ENCODE results near the gene CYREN. TPM values are rescaled to one million over a fixed set of nuclear protein-coding genes. Genes with fewer than 3 reads are reported as not detected.

Gene CYREN
- total and polyA plus RNA-seq, 9 of the 15 experiments (the other 6 are each of a cell fraction or from before 2014, with no cell fraction given), result 13.9 to 108 (median 88.8) TPM

DNA sequence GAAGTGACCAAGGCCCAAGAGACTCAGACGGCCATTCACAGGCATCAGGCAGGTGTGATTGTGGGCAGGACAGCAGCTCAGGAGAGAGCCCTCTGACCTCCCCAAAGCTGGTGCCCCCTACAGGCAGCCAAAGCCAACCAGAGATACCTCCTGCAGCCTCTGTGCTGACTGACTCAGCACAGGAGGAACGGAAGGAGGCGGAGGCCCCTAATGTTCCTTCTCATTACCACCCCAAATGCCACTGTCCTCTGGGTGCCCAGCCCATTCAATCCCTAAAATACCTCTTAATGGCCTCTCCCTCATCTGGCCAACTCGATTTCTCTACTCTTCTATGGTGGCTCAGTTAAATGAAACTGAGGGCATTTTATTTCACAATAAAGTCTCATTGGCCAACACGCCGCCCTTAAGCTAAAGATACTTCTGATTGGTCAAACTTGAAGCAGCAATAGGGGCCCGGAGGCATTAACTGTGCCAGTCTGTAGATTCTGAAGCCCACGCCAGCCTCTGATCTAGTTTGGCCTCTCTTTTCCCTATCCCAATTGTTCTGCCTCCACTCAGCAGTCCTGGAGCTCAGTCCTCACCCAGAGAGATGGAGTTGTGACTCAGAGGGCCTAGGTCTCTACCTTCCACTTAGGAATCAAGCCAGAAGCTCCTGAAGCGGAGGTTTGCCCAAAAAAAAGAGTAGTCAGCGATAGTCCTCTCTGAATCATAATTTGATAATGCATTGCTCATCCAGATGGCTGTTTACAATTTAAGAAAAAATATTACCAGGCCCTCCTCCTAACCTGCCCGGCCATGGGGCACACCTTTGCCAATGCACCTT, 1.2 kb downstream of the CYREN start (continued):
- TF ChIP-seq ZNF124 (CRISPR knock-in tag; IDR thresholded peaks at IDR 0.05), result no peak
- TF ChIP-seq, protein P1, sequence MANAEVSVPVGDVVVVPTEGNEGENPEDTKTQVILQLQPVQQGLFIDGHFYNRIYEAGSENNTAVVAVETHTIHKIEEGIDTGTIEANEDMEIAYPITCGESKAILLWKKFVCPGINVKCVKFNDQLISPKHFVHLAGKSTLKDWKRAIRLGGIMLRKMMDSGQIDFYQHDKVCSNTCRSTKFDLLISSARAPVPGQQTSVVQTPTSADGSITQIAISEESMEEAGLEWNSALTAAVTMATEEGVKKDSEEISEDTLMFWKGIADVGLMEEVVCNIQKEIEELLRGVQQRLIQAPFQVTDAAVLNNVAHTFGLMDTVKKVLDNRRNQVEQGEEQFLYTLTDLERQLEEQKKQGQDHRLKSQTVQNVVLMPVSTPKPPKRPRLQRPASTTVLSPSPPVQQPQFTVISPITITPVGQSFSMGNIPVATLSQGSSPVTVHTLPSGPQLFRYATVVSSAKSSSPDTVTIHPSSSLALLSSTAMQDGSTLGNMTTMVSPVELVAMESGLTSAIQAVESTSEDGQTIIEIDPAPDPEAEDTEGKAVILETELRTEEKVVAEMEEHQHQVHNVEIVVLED (CRISPR knock-in tag; IDR thresholded peaks at IDR 0.05), result no peak
- TF ChIP-seq, protein P2, sequence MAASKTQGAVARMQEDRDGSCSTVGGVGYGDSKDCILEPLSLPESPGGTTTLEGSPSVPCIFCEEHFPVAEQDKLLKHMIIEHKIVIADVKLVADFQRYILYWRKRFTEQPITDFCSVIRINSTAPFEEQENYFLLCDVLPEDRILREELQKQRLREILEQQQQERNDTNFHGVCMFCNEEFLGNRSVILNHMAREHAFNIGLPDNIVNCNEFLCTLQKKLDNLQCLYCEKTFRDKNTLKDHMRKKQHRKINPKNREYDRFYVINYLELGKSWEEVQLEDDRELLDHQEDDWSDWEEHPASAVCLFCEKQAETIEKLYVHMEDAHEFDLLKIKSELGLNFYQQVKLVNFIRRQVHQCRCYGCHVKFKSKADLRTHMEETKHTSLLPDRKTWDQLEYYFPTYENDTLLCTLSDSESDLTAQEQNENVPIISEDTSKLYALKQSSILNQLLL (CRISPR knock-in tag; IDR thresholded peaks at IDR 0.05; ENCODE audit: borderline replicate concordance), result no peak
- no peak for TF ChIP-seq SREBF2 (CRISPR knock-in tag; IDR thresholded peaks at IDR 0.05)
- TF ChIP-seq COPS2 (conservative IDR thresholded peaks at IDR 0.05), result no peak
- no peak for TF ChIP-seq ZNF507 (tag; conservative IDR thresholded peaks at IDR 0.05)
- no peak for TF ChIP-seq ILK (tag; IDR thresholded peaks at IDR 0.05; ENCODE audit: borderline replicate concordance, low read depth)
- no peak for TF ChIP-seq ZNF707 (CRISPR knock-in tag; conservative IDR thresholded peaks at IDR 0.05)
- TF ChIP-seq STAT5A (IDR thresholded peaks at IDR 0.05; ENCODE audit: borderline replicate concordance, low read length), result no peak
- TF ChIP-seq HDAC3 (IDR thresholded peaks at IDR 0.05; ENCODE audit: borderline replicate concordance, partially characterized antibody), result no peak
- TF ChIP-seq ARHGAP35 (IDR thresholded peaks at IDR 0.05; ENCODE audit: partially characterized antibody), result no peak
- TF ChIP-seq DMBX1 (CRISPR knock-in tag; IDR thresholded peaks at IDR 0.05; ENCODE audit: borderline replicate concordance), result no peak
- TF ChIP-seq, protein P3, sequence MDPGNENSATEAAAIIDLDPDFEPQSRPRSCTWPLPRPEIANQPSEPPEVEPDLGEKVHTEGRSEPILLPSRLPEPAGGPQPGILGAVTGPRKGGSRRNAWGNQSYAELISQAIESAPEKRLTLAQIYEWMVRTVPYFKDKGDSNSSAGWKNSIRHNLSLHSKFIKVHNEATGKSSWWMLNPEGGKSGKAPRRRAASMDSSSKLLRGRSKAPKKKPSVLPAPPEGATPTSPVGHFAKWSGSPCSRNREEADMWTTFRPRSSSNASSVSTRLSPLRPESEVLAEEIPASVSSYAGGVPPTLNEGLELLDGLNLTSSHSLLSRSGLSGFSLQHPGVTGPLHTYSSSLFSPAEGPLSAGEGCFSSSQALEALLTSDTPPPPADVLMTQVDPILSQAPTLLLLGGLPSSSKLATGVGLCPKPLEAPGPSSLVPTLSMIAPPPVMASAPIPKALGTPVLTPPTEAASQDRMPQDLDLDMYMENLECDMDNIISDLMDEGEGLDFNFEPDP (CRISPR knock-in tag; IDR thresholded peaks at IDR 0.05), result no peak
- no peak for TF ChIP-seq KDM2B (CRISPR knock-in tag; IDR thresholded peaks at IDR 0.05)
- TF ChIP-seq, protein P4, sequence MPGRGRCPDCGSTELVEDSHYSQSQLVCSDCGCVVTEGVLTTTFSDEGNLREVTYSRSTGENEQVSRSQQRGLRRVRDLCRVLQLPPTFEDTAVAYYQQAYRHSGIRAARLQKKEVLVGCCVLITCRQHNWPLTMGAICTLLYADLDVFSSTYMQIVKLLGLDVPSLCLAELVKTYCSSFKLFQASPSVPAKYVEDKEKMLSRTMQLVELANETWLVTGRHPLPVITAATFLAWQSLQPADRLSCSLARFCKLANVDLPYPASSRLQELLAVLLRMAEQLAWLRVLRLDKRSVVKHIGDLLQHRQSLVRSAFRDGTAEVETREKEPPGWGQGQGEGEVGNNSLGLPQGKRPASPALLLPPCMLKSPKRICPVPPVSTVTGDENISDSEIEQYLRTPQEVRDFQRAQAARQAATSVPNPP (IDR thresholded peaks at IDR 0.05; ENCODE audit: borderline replicate concordance, insufficient read depth, insufficient read length), result no peak
- TF ChIP-seq KLF10 (CRISPR knock-in tag; IDR thresholded peaks at IDR 0.05), result no peak
- TF ChIP-seq, protein P5, sequence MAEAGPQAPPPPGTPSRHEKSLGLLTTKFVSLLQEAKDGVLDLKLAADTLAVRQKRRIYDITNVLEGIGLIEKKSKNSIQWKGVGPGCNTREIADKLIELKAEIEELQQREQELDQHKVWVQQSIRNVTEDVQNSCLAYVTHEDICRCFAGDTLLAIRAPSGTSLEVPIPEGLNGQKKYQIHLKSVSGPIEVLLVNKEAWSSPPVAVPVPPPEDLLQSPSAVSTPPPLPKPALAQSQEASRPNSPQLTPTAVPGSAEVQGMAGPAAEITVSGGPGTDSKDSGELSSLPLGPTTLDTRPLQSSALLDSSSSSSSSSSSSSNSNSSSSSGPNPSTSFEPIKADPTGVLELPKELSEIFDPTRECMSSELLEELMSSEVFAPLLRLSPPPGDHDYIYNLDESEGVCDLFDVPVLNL (CRISPR knock-in tag; IDR thresholded peaks at IDR 0.05; ENCODE audit: low read depth), result no peak
- peak; percentile 21; the same call in 1 of the 2 replicates for TF ChIP-seq SMARCA4 (IDR thresholded peaks at IDR 0.05)
- TF ChIP-seq, protein P6, sequence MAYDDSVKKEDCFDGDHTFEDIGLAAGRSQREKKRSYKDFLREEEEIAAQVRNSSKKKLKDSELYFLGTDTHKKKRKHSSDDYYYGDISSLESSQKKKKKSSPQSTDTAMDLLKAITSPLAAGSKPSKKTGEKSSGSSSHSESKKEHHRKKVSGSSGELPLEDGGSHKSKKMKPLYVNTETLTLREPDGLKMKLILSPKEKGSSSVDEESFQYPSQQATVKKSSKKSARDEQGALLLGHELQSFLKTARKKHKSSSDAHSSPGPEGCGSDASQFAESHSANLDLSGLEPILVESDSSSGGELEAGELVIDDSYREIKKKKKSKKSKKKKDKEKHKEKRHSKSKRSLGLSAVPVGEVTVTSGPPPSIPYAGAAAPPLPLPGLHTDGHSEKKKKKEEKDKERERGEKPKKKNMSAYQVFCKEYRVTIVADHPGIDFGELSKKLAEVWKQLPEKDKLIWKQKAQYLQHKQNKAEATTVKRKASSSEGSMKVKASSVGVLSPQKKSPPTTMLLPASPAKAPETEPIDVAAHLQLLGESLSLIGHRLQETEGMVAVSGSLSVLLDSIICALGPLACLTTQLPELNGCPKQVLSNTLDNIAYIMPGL (CRISPR knock-in tag; IDR thresholded peaks at IDR 0.05), result 0 out of 2 replicates have a peak, but pooled peaks have one; percentile 38
